Astrocyte of the cerebellum (primary cell): Measurements from ENCODE around the gene NTM.
A peak's percentile ranks its signal among the peaks of the same experiment; 100 is the strongest.

Experiments
- DNase-seq: peaks from one replicate; pipeline ENCODE4 v3.0.0-alpha.2; 2011; ENCODE audit warnings: low read depth
- H3K4me3 ChIP-seq: 2 replicates; pipeline ENCODE4 v1.5.1; 2011; ENCODE audit warnings: mild to moderate bottlenecking, low read depth, low read length, moderate library complexity
- in situ Hi-C: cut with HindIII; loops from 2 replicates; pipeline ENCODE4 v1.10.0; 2017; ENCODE audit warnings: low sequenced_read_pairs
- TF ChIP-seq, protein P1 (sequence below): IDR thresholded peaks from 2 replicates; pipeline ENCODE4 v1.5.1; 2012; ENCODE audit warnings: low read length, low read depth, moderate library complexity, mild to moderate bottlenecking; ENCODE audit errors: missing control alignments

NTM gene

DNA sequence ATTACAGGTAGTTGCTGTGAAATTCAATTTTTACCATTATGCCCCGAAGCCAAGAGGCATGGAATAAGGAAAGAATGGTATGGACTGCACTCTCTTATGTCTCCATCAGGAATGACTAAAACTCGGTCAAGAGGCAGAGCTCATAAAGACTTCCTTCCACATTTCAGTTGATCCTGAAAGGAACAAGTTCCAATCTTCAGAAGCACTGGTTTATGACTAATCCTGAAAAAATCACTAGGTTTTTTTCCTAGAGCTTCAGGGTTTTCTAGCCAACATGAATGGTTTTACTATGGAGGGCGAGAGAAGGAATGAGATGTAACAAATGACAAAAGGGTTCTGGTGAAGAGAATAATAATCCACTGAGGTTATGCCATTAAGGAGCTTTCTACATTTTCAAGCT is 832.2 kb downstream of the NTM start:
- H3K4me3 ChIP-seq, result no peak overlapping the region
- in situ Hi-C loops, result no loop called here
- TF ChIP-seq, protein P1, sequence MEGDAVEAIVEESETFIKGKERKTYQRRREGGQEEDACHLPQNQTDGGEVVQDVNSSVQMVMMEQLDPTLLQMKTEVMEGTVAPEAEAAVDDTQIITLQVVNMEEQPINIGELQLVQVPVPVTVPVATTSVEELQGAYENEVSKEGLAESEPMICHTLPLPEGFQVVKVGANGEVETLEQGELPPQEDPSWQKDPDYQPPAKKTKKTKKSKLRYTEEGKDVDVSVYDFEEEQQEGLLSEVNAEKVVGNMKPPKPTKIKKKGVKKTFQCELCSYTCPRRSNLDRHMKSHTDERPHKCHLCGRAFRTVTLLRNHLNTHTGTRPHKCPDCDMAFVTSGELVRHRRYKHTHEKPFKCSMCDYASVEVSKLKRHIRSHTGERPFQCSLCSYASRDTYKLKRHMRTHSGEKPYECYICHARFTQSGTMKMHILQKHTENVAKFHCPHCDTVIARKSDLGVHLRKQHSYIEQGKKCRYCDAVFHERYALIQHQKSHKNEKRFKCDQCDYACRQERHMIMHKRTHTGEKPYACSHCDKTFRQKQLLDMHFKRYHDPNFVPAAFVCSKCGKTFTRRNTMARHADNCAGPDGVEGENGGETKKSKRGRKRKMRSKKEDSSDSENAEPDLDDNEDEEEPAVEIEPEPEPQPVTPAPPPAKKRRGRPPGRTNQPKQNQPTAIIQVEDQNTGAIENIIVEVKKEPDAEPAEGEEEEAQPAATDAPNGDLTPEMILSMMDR, result no peak
- peak; percentile 16 for DNase-seq

DNA sequence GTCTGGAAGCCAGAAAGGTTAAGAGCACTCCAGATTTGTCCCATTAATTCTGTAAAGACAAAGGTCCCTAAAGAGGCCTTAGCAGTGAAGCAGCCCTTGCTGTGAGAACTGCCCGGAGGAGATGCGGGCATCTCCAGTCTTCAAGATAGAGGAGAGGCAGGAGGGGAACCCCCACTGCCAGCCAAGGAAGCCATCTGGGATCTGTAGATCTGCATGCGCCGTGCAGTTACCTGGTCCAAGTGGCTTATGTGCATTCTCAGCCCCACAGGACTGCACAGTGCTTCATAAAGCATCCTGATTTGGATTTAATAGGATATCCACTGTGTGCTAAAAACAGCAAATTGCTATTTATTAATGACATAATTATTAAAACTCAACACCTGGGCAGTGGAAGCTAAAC is 834.6 kb downstream of the NTM start:
- in situ Hi-C loops, result no loop called here
- DNase-seq, result no peak
- H3K4me3 ChIP-seq, result no peak overlapping the region
- TF ChIP-seq, protein P1, result no peak

DNA sequence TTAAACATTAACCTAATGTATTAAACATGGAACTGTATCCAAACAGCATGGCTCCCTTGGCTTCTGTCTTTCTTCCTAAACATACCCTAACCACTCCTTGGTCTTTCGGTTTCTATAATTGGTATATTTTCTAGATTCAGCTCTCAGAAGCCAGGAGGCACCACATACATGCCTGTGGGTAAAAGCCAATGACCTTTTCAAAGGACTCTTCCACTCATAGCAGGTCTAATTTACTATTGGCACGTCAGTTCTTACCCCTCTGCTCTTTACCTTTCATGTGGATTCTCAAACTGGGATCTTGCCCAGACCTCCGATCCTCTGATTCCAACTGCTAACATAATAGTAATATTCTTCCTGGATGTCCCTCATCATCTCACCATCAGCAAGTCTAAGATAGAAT is 835.1 kb downstream of the NTM start:
- TF ChIP-seq, protein P1, result no peak
- peak; percentile 82 for DNase-seq
- no peak overlapping the region for H3K4me3 ChIP-seq
- in situ Hi-C loops, result no loop called here

DNA sequence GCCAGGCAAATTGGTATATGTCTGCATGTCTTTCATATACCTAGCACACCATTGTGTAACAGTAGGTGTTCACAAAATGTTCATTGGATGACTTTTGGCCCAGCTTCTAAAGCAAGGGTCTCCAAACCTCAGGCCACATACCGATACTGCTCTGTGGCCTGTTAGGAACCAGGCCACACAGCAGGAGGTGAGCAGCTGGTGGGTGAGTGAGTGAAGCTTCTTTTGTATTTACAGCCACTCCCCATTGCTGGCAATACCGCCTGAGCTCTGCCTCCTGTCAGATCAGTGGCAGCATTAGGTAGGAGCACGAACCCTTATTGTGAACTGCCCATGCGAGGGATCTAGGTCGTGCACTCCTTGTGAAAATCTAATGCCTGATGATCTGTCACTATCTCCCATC is 836.6 kb downstream of the NTM start:
- no peak overlapping the region for H3K4me3 ChIP-seq
- TF ChIP-seq, protein P1, result no peak
- DNase-seq, result no peak
- in situ Hi-C loops, result no loop called here

DNA sequence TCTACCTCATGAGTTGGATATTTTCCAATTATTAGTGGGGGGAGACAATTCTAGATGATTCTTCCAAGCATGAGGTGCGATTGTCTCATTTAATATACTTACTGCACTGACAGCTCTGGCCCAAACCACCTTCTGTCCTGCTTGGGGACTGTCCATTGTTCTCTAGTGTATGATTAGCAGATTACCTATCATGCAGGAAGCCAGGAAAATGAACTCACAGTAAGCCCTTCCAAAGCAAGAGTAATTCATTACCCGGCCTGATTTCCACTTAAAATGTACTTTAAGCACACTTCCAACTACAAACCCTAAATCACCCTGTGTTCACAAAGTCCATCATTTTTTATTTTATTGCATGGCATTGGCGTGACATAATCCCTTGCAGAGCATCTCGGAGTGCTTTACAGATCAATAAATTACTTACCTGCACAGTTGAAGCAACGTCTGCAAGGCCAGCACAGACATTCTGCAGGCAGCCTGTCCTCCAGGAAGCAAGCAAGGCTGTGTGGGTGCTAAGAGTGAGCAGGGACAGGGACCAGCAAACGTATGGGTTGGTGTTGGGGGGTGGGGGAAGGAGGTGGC is 838.2 kb downstream of the NTM start:
- DNase-seq, result no peak
- TF ChIP-seq, protein P1, result no peak
- in situ Hi-C loops, result no loop called here
- no peak overlapping the region for H3K4me3 ChIP-seq

DNA sequence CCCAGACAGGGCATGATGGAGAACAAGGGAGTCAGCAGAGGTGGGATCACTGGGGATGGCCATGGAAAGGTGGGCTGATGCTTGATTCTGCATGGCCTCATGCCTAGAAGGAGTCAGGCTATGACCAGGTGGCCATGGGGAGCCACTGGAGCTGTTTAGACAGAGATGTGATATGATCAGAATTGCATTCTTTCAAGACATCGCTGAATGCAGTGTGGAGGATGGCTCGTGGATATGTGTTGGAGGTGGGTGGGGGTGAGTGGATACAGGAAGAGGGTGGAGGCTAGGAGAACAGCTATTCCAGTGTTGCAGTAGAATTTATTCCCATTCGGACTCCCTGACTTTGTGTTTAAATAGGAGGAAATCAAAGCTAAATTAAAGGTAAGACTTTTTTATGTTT is 841.1 kb downstream of the NTM start:
- in situ Hi-C loops, result loop anchor here (5.0 kb wide), 1 partner anchor 59 kb away; no protein-coding TSS in a partner anchor
- TF ChIP-seq, protein P1, result no peak
- DNase-seq, result no peak
- H3K4me3 ChIP-seq, result no peak overlapping the region

DNA sequence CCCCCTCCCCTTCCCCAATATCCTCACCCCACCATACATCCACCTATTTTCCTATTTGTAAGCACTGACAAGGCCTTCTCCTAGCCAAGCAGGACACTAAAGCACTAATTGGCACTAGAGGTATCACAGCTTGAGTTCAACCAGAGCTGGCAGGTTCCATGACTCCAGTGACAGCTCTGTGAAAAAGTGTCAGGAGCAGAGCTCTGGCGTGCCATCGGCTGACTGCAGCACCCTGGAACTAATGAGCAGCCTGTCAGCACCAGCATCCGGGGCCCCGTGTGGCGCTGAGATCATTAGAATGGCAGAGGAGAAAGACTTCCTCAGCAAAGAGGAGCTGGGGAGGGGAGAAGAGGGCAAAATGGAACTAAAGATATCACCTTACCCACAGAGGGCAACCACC is 847.4 kb downstream of the NTM start:
- TF ChIP-seq, protein P1, result no peak
- H3K4me3 ChIP-seq, result no peak overlapping the region
- no peak for DNase-seq
- in situ Hi-C loops, result no loop called here
